Measurements from ENCODE around the gene TAF6L. TPM values are rescaled to one million over a fixed set of nuclear protein-coding genes. Genes with fewer than 3 reads are reported as not detected.
A peak's percentile ranks its signal among the peaks of the same experiment; 100 is the strongest.

TAF6L gene
- total and polyA plus RNA-seq, 12 donors = 10.8 to 98.1 (median 26.0) TPM

DNA sequence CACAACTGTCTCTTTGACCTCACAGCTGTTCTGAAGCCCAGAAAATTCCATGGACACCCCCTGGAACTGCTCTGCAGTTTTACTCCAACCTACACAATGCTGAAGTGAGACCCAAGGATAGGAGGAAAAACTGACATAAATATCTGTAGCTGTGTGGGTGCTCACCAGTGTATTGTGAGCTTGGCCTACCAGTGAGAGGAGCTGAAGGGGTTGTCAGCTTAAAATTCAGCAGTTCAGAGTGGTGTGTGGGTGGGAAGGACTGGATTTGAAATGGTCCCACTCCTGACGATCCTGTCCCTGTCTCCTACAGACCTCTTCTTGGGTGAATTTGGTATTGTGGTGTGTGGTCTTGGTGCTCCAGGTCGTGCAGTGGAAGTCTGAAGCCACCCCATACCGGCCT is 18.4 kb downstream of the TAF6L start:
- no peak for DNase-seq
- Histone ChIP-seq H3K36me3 (replicated peaks in 1 of 2) (peaks cover 0 to 39% of the 10 kb centered on the region in 2 donors), H3K9me3 (replicated peaks in 1 of 3) (no peaks in the 10 kb centered on the region), H3K27me3 (no peaks in the 10 kb centered on the region), H3K27ac (no peak overlapping the region), H3K4me3 (no peak overlapping the region), H3K4me1 (replicated peaks in 1 of 2) (peaks cover 38 to 46% of the 10 kb centered on the region in 2 donors)
- intact Hi-C loops (cut with DNase I) = loop anchor here in 1 of 2 donors (5.0 kb wide), 1 partner anchor 73 kb away; no protein-coding TSS in a partner anchor
- WGBS, 4 donors = 49 to 80% (median 58%) methylated on average over 1 to 3 of the region's 3 CpGs
- TF ChIP-seq POLR2A (IDR thresholded peaks at IDR 0.05) = no peak
- TF ChIP-seq, protein P1, sequence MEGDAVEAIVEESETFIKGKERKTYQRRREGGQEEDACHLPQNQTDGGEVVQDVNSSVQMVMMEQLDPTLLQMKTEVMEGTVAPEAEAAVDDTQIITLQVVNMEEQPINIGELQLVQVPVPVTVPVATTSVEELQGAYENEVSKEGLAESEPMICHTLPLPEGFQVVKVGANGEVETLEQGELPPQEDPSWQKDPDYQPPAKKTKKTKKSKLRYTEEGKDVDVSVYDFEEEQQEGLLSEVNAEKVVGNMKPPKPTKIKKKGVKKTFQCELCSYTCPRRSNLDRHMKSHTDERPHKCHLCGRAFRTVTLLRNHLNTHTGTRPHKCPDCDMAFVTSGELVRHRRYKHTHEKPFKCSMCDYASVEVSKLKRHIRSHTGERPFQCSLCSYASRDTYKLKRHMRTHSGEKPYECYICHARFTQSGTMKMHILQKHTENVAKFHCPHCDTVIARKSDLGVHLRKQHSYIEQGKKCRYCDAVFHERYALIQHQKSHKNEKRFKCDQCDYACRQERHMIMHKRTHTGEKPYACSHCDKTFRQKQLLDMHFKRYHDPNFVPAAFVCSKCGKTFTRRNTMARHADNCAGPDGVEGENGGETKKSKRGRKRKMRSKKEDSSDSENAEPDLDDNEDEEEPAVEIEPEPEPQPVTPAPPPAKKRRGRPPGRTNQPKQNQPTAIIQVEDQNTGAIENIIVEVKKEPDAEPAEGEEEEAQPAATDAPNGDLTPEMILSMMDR (IDR thresholded peaks at IDR 0.05) = no peak

DNA sequence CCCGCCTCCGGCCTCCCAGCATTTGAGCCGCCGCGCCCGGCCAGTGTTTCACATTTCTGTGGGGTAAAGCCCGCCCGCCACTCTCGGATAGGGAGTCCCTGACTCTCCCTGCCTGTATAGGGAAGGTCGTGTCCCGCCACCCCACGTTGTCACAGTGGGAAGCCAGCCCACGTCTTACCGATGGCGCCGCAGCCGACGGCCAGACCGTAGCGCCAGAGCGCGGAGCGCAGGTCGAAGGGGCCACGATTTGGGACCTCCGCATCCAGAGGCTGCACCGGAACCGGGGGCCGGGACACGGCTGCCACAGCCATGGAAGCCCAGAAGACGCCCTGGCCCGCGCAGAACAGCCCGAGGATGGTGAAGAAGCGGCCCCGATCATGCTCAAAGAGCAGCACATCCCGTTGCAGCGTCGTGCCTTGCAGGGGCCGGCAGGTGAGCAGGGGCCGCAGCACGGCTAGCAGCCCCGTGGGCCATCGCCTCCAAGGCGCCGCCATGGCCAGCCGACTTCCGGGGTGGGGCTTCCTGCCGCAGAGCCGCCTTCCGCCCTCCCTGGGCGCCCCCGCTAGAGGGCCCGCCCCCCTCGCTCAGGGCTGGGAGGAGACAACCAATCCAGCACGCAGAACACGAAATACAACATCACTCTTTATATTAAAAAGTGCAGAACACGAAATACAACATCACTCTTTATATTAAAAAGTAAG is 20.5 kb downstream of the TAF6L start, which contains the start of gene TMEM223:
TMEM223 (minus strand) TSS at position 506 of the 701 bp plus-strand sequence; CDS start at position 494, 12 bp downstream.
- peak; percentile 59 to 81 for TF ChIP-seq POLR2A (IDR thresholded peaks at IDR 0.05)
- TF ChIP-seq, protein P1 (IDR thresholded peaks at IDR 0.05) = peak in 3 of 6 experiments; percentile 14 to 26 (median 21)
- peaks cover 31 to 36% of the 10 kb centered on the region in 2 donors for H3K4me1 ChIP-seq (replicated peaks in 1 of 2)
- H3K27me3 ChIP-seq = no peaks in the 10 kb centered on the region
- 0 to 1% (median 1%) methylated on average over 26 to 58 of the region's 58 CpGs for WGBS, 4 donors
- no peaks in the 10 kb centered on the region for H3K9me3 ChIP-seq (replicated peaks in 1 of 3)
- H3K4me3 ChIP-seq = peak within 1 kb of the TSS; percentile 30 to 81 (median 66)
- peaks cover 0 to 60% of the 10 kb centered on the region in 2 donors for H3K36me3 ChIP-seq (replicated peaks in 1 of 2)
- DNase-seq = peak; percentile 84 to 91 (median 89)
- peak within 1 kb of the TSS; percentile 58 to 87 (median 85) for H3K27ac ChIP-seq
- intact Hi-C loops (cut with DNase I) = loop anchor here (5.0 to 10.0 kb wide), 2 partner anchors 36 to 73 kb away; no protein-coding TSS in a partner anchor

DNA sequence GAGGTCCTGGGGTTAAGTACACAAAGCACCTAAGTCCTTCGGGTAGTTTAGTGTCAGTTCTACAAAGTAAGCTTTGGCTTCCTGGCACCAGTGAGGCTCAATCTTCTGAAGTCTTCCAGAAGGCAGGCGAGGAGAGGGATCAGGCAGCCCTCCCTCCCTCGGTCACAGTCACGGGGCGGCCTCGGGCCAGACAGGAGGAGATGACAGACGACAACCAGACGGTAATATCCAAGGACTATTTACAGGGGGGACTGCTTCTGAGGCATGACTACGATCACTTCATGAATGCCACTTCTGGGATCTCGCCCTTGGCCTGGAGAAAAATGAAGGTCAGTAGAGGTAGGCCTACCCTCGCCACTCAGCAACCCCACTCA is 21.0 kb downstream of the TAF6L start:
- peak overlapping the region in 2 of 4 donors; percentile 79 to 81 for H3K4me3 ChIP-seq
- DNase-seq = peak; percentile 54 to 80 (median 70)
- peaks cover 31 to 36% of the 10 kb centered on the region in 2 donors for H3K4me1 ChIP-seq (replicated peaks in 1 of 2)
- peaks cover 0 to 65% of the 10 kb centered on the region in 2 donors for H3K36me3 ChIP-seq (replicated peaks in 1 of 2)
- intact Hi-C loops (cut with DNase I) = loop anchor here (5.0 to 10.0 kb wide), 2 partner anchors 35 to 73 kb away; no protein-coding TSS in a partner anchor
- H3K27ac ChIP-seq = peak overlapping the region; percentile 58 to 87 (median 85)
- WGBS, 4 donors = 13 to 36% (median 16%) methylated on average over 4 to 11 of the region's 11 CpGs
- no peaks in the 10 kb centered on the region for H3K9me3 ChIP-seq (replicated peaks in 1 of 3)
- no peak for TF ChIP-seq POLR2A (IDR thresholded peaks at IDR 0.05)
- TF ChIP-seq, protein P1 (IDR thresholded peaks at IDR 0.05) = no peak
- no peaks in the 10 kb centered on the region for H3K27me3 ChIP-seq

DNA sequence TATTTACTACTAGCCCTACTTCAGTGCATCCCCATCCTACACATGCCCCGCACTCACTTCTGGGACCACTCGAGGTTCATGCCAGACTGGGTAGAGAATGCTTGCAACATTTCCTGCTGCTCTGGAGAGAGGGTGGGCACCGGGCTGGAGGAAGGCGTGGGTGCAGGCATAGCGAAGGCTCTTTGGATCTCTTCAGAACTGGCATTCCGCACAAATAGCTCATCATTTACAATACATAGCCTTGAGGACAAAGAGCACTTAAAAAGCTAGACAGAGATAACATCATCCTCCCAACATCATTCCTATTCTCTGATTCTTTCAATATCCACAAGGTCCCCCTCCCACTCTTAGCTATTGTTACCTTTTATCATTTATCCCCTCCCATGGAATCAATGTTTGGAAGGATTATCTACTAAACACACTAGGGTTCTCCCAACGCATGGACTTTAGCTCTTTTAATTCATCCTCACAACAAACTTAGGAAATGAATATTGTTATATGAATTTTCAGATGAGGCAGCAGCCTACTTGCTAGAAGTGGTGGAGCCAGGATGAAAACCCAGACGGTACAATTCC is 23.1 kb downstream of the TAF6L start:
- intact Hi-C loops (cut with DNase I) = loop anchor here (5.0 to 10.0 kb wide), 2 partner anchors 33 to 71 kb away; no protein-coding TSS in a partner anchor
- no peaks in the 10 kb centered on the region for H3K27me3 ChIP-seq
- no peak overlapping the region for H3K27ac ChIP-seq
- DNase-seq = no peak
- TF ChIP-seq, protein P1 (IDR thresholded peaks at IDR 0.05) = no peak
- no peak for TF ChIP-seq POLR2A (IDR thresholded peaks at IDR 0.05)
- no peaks in the 10 kb centered on the region for H3K9me3 ChIP-seq (replicated peaks in 1 of 3)
- H3K36me3 ChIP-seq (replicated peaks in 1 of 2) = peaks cover 0 to 82% of the 10 kb centered on the region in 2 donors
- 81 to 94% (median 90%) methylated on average over 8 of the region's 8 CpGs for WGBS, 4 donors
- no peak overlapping the region for H3K4me3 ChIP-seq
- H3K4me1 ChIP-seq (replicated peaks in 1 of 2) = peaks cover 21 to 24% of the 10 kb centered on the region in 2 donors
